CD4-positive, alpha-beta T cell treated with Interleukin-17A for 4 hours (primary cell): ENCODE measurements around the gene TOB2.
A peak's percentile ranks its signal among the peaks of the same experiment; 100 is the strongest.

Experiments
- DNase-seq: peaks from one replicate; pipeline ENCODE4 v3.0.0-alpha.2; 2020; ENCODE audit warnings: mixed read lengths

TOB2 gene, protein sequence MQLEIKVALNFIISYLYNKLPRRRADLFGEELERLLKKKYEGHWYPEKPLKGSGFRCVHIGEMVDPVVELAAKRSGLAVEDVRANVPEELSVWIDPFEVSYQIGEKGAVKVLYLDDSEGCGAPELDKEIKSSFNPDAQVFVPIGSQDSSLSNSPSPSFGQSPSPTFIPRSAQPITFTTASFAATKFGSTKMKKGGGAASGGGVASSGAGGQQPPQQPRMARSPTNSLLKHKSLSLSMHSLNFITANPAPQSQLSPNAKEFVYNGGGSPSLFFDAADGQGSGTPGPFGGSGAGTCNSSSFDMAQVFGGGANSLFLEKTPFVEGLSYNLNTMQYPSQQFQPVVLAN

DNA sequence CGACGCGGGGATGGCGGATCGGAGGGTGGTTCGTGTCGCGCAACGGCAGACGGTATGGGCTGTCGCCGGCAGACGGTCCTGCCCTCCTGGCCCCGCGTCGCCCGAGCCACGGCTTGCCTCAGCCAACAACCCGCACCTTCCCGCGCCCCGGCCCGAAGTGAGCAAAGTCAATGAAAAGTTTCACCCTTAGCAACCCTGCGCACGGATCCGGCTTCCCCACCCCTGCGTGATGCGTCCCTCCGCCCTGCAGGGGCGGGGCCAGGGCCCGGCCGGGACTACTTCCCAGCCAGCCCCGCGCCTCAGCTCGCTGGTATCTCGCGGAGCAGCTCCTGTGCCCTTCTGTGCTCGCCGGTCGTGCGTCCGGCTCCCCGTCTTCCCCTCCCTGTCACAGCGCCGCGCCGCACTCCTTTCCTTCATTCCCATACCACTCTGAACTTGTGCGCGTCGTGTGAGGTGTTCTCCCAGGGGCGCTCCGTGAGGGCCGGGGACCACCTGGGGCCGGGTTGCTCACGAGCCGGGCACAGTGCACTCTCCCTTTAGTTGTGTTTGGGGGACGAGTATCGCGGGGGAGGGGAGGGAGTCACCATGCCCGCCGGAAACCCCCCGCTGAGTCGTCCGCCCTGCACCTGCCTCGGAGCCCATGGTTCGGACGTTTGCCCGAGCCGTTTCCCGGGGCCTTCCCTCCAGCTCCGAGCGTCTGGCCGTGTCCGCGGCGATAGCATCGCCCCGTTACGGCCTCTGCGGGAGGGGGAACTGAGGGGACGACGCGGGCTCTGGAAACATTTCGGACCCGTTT is at the start of gene TOB2:
TSS of gene TOB2 (minus strand) at position 163 of the 796 bp plus-strand sequence. CDS start 9,456 bp downstream, outside the sequence.
- peak; percentile 95 for DNase-seq

DNA sequence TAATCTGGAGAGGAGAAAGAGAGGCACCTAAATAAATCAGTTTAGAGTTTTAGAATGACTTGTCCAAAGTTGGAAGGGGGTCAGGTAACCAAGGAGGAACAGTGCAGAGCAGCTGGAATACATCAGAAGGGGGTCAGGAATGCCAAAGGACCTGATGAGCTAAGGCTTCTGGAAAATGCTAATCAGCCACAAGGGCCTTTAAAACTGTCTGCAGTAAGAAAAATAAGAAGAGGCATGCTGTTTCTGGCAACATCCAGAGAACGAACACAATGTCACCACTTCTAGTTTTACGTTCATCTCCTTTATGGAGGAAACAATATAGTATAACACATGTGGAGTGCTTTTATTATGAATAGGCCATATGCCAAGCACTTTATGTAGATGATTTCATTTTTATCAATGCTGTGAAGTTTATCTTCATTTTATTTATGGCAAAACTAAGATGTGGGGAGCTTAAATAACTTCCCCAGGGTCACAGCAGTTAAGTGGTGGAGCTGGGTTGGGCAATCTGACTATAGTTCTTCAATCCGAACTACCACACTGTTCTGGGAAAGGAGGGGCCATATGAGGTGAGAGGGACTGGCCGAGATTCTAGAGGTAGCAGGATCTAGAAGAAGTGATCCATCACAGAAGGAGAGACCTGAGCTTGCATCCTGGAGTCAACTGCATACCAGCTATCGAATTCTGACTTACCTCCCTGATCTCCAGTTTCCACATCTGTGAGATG is 44.9 kb upstream of the TOB2 start:
- no peak for DNase-seq

DNA sequence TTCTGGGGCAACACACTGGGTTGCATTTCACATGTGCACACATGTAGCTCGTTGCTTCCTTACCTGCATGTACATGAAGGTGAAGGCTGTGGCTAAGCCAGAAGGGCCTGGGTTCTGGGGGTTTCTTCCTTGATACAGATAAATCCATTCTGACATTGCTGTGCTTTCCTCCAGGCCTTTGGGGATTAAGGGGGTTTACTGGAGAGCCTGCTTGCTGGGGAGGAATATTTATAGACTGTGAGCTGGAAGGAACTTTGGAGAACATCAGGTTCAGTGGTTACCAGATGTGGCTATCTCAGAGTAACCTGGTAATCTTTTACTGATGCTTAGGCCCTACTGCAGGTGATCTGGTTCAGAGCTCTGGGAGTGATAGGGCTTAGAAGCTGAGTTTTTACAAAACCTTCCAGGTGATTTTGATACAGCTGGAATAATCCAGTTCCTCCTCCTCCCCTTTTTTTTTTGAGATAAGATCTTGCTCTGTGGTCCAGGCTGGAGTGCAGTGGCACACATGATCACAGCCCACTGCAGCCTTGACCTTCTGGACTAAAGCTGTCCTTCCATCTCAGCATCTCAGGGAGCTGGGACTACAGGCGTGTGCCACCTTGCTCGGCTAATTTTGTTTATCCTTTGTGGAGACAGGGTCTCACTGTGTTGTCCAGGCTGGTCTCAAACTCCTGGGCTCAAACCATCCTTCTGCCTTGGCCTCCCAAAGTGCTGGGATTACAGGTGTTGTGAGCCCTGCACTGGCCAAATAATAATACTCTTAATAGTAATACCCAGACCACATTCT is 42.2 kb upstream of the TOB2 start:
- DNase-seq = no peak

DNA sequence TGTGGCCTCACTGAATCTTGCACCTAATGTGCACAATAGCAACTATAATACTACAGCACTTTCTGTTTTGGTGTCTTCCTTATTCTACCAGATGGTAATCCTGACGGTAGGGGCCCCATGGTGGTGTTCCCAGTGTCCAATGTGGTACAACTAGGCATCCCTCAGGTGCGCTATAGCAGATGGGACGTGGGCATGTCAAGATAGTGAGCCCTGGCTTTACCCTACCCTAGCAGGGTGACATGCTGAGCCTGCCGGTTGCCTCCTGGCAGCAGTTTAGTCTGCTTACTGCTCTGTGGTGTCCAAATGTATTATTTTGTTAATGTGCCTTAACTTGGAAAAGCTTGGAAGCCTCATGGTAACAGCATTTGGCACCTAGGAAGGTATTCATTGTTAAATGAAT is 41.5 kb upstream of the TOB2 start:
- no peak for DNase-seq

DNA sequence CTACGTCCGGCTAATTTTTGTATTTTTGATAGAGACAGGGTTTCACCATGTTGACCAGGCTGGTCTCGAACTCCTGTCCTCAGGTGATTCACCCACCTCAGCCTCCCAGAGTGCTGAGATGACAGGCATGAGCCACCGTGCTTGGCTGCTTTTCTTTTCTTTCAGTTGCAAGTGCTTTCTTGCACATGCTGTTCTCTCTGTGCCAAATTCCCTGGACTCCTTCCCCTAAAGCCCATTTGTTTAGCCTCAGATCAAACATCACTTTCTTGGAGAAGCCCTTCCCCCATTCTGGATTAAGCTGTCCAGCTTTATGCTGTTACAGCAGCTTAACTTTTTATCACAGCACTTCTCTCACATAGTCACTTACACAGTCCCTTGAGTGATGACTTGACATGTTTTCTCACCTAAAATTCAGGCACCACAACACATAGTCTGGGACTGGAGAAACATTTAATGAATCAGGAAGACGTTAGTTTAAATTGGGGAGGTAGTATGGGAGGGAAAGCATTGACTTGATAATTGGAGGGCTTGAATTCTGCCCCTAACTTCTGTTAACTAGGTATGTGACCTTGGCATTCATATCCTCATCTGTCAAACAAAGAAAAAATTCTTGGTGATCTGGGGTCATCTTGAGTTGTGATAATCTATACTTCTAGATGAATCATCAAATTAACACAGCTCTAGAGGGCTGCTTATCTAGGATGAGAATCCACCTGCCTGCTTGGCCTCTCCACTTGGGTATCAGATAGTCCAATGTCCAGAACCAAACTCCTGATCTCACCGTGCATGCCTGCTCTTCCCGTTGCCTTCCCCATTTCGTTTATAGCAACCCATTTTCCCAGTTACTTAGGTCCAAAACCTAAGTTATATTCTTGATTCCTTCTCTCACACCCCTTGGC is 40.7 kb upstream of the TOB2 start:
- no peak for DNase-seq

DNA sequence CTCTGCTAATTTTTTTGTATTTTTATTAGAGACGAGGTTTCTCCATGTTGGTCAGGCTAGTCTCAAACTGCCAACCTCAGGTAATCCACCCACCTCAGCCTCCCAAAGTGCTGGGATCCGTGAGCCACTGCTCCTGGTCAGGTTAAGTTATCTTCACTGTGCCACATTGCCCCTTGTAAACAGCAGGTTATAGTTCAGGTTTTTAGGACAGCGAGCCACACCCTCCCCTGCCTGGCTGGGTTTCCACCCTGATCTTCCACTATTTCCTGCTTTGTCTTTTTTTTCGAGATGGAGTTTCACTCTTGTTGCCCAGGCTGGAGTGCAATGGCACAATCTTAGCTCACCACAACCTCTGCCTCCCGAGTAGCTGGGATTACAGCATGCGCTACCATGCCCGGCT is 38.4 kb upstream of the TOB2 start:
- no peak for DNase-seq

DNA sequence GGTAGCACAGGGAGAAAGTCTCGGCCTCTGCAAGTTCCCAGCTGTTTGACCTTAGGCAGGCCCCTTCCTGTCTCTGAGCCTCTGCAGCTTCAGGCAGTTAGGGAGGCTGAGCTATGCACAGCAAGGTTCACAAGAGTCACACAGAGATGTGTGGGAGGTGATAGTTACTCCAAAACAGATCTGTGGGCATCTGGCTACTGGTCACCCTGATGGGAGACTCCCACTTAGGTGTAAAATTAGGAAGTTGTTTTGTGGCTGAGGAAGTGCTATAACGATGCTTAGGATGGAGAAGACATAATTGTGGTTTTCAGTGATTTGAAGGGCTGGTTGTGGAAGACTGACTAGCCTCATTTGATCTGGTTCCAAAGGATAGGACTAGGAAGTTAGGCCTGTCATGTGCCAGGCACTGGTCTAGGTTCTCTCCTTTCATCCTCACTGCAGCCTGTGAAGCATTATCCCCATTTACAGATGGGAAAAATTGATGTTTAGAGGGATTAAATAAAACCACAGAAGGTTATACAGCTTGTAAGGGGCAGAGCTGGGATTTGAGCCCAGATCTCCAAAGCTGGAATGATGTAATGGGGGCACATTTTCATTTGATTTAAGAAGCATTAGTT is 35.8 kb upstream of the TOB2 start:
- DNase-seq = no peak

DNA sequence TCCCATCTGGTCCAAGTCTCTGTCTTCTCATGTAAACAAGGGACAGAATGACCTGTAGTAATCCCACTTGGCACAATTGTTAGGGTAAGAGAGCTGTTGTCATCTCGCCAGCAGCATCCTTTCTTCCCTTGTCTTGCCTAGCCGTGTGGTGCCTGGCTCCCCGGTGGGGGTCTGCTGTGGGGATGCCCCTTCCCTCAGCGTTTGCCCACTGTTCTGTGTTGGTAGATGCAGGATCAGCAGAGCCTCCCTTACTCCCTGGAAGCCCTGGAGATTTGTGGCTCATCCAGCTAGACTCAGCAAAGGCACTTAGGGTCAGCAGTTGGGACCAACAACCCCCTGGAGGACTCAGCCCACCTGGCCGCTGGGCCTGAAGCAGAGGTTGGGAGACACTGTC is 35.3 kb upstream of the TOB2 start:
- no peak for DNase-seq

DNA sequence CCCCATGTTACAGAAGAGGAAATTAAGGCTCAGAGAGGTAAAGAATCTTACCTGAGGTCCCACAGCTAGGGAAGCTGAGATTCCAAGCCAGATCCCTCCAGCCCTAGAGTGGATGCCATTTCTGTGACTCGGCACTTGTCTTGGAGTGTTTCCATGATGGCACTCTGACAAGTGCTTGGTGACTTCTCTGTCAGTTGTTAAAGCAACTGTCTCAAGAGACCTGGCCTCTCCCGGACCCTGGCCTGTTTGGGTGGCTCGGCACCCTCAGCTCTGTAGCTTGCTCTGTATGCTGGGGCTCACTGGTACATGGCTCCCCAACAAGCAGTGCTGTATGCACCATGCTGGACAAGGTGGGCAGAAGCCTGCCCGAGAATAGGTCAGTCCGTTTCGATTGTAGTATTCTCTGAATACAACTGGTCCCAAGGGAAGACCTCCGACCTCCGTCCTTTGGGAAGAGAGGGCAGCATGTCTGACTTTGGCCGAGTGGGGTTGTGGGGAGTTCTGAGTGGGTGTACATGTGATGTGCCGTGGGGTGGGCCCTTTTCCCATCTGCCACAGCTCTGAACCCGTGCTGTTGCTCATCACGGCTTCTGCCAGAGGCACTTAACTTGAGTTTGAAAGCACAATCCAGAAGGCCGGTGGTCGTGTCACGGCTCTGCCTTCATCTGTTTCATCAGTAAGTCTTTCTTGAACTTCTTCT is 34.7 kb upstream of the TOB2 start:
- DNase-seq = no peak

DNA sequence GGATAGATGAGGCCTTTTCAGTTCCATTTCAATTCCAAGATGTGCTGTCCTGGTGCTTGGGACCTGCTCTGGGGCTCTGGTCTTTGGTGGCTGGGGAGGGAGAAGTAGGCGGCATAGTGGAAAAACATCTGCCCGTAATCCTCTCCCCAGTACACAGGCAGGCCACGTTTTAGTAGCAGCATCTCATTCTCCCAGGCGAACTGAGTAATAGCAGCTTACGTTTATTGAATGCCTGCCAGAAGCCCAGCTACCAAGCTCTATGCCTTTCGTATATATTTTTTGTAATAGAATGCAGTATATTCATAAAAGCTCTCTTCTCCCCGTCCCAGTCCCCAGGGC is 33.8 kb upstream of the TOB2 start:
- no peak for DNase-seq

DNA sequence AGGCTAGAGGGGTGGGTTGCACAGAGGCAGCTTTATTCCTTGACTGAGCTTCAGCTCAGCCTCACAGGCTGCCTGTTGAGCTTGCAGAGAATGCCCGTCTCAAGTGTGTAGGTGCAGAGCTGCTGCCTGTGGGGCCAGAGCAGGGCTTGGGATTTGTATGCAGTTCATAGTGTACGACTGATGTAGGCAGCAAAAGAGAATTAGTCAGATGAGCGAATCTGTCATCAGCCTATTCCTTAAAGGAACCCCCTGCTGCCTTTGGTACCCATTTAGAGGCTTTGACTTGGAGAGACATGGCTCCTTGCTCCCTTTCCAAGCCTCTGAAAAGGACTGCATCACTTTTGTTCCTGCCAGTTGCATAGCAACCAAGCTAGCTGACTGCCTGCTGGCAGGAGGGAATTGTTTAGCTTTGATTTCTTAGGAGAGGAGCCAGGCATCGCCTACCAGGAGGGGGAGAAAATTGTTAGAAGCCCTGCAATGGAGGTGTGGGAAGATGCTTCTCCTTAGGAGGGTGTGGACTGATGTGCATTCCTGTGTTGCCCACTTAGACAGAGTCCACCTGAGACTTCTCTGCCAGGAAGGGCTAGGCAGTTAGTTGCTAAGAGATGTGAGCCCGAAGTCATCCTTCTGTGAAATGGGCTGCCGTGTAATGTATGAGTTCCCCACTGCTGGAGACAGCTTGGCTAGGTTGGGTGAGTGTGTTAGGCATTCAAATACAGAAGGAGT is 33.2 kb upstream of the TOB2 start:
- DNase-seq = no peak

DNA sequence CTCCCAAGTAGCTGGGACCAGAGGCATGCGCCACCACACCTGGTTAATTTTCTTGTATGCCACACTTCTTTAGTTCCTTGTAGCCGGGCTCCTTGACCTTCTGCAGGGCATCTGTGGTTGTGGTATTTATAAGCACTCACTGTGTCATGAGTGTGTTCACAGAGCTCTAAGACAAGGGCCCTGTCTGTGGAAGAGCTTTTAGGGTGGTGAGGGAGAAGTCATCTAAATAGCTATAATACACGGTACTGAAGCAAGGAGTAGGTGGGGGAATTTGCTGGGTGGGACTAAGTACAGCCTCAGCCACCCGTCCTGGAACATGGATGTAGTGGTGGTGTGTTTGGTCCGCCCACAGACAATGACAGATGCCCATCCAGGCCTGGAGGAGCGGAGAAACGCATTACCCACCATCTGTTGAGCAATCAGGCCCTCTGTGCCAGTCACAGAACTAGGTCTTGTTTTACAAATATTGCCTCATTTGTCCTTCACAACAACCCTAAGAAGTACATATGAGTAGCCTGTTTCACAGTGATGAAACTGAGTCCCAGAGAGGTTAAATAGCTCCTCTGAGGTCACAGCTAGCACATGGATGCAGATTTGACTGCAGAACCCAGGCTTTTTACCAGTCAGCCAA is 32.4 kb upstream of the TOB2 start:
- no peak for DNase-seq

DNA sequence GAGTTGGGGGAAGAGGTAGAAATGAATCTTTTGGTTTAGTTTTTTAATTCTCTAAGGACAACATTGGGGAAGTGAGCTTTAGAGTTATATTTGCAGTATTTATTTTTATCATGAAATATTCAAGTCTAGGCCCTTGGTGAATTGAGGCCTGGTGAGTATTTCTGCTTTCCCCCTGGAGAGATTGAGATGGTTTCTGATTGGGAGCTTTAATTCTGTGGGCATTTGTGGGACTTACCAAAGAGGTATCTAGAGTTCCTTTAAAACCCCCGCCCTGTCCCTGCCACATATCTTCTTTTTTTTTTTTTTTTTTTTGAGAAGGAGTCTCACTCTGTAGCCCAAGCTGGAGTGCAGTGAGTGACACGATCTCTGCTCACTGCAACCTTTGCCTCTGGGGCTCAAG is 31.9 kb upstream of the TOB2 start:
- no peak for DNase-seq

DNA sequence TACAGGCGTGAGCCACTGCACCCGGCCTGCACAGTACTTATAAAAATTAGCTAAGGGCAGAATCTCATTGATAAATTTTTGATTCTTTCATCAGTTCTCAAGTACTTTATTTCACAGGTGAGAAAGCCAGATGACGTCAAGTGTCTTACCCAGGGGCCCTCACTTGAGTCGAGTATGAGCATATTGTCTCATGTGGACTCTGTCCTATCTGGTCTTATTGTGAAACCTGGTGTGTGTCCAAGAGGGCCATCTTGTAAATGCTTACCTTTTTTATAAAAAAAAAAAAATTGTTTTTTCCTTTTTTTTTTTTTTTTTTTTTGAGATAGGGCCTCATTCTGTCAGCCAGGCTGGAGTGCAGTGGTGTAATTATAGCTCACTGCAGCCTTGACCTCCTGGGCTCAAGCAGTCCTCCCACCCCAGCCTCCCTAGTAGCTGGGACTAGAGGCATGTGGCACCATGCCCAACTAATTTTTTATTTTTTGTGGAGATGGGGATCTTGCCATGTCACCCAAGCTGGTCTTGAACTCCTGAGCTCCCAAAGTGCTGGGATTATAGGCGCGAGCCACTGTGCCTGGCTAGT is 28.4 kb upstream of the TOB2 start:
- DNase-seq = no peak

DNA sequence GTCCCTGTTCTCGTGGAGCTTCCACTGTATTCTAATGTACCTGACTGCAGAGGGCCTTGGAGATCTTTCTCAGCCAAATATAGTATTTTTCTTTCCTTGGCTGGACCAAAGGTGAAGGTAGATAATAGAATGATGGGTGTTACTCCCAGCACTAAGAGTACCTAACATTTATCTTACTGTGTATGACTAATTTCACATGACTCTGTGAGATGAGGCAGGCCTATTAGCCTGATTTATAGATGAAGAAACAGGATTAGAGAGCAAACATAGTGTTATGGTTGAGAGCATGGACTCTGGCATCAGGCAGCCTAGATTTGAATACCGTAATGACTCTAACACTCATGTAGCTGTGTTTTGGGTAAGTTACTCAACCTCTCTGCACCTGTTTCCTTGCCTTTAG is 25.0 kb upstream of the TOB2 start:
- no peak for DNase-seq

DNA sequence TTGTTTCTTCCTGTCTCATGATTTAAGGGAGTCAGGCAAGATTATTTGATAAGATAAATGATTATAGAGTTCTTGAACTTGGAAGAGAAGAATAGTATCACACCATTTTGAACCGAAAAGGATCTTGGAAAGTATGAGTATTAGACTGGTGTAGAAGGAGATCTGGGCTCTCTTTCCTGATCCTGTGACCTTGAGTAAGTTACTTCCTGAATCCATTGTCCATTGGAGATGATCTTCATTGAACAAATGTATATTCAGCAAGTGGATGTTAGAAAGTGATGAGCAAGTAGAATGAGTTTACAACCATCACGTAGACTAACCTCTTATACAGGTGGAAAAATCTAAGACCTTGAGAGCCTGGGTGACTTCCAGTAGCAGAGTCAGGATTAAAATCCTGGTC is 24.3 kb upstream of the TOB2 start:
- no peak for DNase-seq

DNA sequence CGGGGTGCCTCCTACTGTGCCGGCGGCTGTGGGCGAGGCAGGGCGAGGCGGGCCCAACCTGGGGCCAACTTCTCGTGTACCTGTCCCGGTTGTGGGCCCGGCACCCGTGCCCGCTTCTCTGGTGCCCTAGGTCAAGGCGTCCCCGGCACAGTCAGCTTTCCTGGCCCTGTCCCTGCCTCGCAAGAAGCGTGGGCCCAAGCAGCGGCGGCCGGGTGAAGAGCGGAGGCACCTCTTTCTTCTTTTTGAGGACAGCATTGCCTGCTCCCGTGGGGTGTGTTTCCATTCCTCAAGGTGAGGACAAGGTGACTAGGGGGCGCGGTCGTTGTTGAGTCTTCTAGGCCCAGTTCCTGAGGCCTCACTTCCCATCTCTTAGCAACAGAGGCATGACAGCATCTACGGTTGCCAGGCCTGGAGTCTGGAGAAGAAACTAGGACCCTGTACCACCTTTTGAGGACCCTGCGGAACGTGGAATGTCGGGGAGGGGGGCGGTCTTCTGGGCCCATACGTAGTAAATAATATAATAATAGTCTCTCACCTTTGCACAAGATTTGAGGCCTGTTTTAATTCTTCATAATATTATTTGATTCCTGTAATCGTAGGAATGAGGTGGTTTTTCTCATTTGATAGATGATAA is 22.7 kb upstream of the TOB2 start:
- peak; percentile 44 for DNase-seq

DNA sequence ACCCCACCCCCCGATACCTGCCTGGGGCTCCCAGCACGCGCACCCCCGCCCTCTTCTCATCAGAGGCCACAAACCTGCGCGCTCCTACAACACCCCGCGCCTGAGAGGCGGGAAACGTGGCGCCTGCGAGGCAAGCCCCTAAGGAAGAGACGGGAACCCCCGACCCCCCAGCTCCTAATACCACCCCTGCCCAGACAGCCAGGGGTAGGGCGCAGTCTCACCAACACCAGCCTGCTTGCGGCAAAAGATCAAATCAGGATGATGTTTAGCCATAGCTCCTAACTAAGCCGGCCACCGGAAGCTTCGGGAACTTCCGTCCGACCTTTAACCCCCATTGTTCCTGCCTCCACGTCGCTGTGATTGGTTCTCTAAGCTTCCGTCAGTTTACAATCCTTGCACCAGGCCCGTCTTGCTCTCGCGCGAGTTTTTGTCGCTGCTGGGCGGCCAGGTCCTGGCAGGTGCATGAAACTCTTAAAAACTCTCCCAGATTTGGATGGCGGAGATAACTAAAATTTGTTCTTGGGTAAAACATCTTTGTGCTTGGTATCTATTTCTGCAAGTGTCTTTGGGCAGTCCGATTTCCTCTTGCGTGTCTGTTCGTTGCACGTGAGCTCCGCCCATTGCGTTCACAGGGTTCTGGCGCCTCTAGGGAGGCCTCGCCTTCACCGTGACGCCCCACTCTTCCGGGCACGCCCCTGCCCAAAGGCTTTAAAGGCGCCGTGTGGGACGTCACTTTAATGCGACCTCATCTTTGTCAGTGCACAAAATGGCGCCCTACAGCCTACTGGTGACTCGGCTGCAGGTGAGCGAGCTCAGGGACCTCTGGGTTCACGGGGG is 22.0 kb upstream of the TOB2 start, which contains the start of the genes ACO2 and PHF5A:
TSS of gene ACO2 (plus strand) at position 737 of the 837 bp plus-strand sequence. CDS start at position 767, 30 bp downstream.
TSS of gene PHF5A (minus strand) at position 312 of the 837 bp plus-strand sequence. CDS start at position 273, 39 bp downstream.
- DNase-seq = peak; percentile 97
